ENCODE data around the gene STYXL1.
"Not testable (repeated sequence)": the region's sequence is repeated elsewhere in the genome, so short reads cannot be mapped to it uniquely, and the experiment has no call there.

STYXL1 gene

GRCh38 chr7:76009672-76010600 is 37.9 kb downstream of the STYXL1 start:
- Histone ChIP-seq H3K27ac (ENCODE audit: insufficient read depth, low read length, poor library complexity, severe bottlenecking) (no peak overlapping the region), H3K9me3 (ENCODE audit: control insufficient read depth, low read length) (no peaks in the 10 kb centered on the region), H3K4me3 (ENCODE audit: insufficient read depth, low read depth, low read length, poor library complexity, severe bottlenecking) (no peak overlapping the region), H3K27me3 (replicated peaks; ENCODE audit: control insufficient read depth, insufficient read depth, low read length, poor library complexity, severe bottlenecking) (no peaks in the 10 kb centered on the region), H3K36me3 (ENCODE audit: control insufficient read depth, insufficient read depth, low read length) (no peaks in the 10 kb centered on the region), H3K4me1 (ENCODE audit: control insufficient read depth, insufficient read depth, low read length, poor library complexity, severe bottlenecking) (peaks cover 11% of the 10 kb centered on the region)
- DNase-seq, result no peak

GRCh38 chr7:76008156-76008687 is 39.6 kb downstream of the STYXL1 start:
- DNase-seq, result no peak
- H3K27me3 ChIP-seq (replicated peaks; ENCODE audit: control insufficient read depth, insufficient read depth, low read length, poor library complexity, severe bottlenecking), result no peaks in the 10 kb centered on the region
- H3K27ac ChIP-seq (ENCODE audit: insufficient read depth, low read length, poor library complexity, severe bottlenecking), result no peak overlapping the region
- H3K4me1 ChIP-seq (ENCODE audit: control insufficient read depth, insufficient read depth, low read length, poor library complexity, severe bottlenecking), result peaks cover 11% of the 10 kb centered on the region
- H3K36me3 ChIP-seq (ENCODE audit: control insufficient read depth, insufficient read depth, low read length), result peaks cover 6% of the 10 kb centered on the region
- H3K4me3 ChIP-seq (ENCODE audit: insufficient read depth, low read depth, low read length, poor library complexity, severe bottlenecking), result no peak overlapping the region
- H3K9me3 ChIP-seq (ENCODE audit: control insufficient read depth, low read length), result no peaks in the 10 kb centered on the region

DNA sequence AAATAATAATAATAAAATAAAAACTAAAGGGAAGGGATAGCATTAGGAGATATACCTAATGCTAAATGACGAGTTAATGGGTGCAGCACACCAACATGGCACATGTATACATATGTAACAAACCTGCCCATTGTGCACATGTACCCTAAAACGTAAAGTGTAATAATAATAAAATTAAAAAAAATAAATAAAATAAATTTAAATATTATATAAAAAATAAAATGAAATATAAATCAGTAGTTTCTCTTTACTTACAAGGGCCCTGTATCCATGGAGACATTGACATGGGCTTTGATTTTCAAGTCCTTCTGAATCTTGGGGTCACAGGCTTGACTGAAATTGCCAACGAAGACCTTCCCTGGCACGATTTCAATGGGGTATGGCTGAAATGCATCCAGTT is 42.8 kb downstream of the STYXL1 start:
- not testable (repeated sequence) for H3K27ac ChIP-seq (ENCODE audit: insufficient read depth, low read length, poor library complexity, severe bottlenecking); H3K4me3 ChIP-seq (ENCODE audit: insufficient read depth, low read depth, low read length, poor library complexity, severe bottlenecking); H3K9me3 ChIP-seq (ENCODE audit: control insufficient read depth, low read length); H3K27me3 ChIP-seq (replicated peaks; ENCODE audit: control insufficient read depth, insufficient read depth, low read length, poor library complexity, severe bottlenecking); DNase-seq
- Histone ChIP-seq H3K36me3 (ENCODE audit: control insufficient read depth, insufficient read depth, low read length) (peaks cover 12% of the 10 kb centered on the region), H3K4me1 (ENCODE audit: control insufficient read depth, insufficient read depth, low read length, poor library complexity, severe bottlenecking) (peaks cover 11% of the 10 kb centered on the region)

DNA sequence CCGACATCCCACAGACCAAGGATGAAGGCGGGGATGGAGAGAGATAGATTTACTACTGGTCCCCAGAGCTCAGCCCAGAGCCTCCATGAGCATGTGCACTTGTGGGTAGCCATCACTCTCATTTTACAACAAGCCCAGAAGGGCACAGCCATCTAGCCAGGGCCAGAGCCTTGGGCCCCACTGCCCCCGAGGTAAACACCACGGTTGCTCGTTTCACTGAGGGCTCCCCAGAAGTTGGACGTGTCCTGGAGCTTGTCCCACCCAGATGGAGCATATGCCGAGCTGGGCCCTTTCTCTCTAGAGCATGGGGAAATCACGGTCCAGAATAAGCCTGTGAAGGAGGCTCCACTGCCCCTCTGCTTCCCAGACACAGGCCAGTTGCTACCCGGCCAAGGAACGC is 44.4 kb downstream of the STYXL1 start:
- Histone ChIP-seq H3K27me3 (replicated peaks; ENCODE audit: control insufficient read depth, insufficient read depth, low read length, poor library complexity, severe bottlenecking) (no peaks in the 10 kb centered on the region), H3K27ac (ENCODE audit: insufficient read depth, low read length, poor library complexity, severe bottlenecking) (no peak overlapping the region), H3K4me3 (ENCODE audit: insufficient read depth, low read depth, low read length, poor library complexity, severe bottlenecking) (no peak overlapping the region), H3K9me3 (ENCODE audit: control insufficient read depth, low read length) (no peaks in the 10 kb centered on the region), H3K4me1 (ENCODE audit: control insufficient read depth, insufficient read depth, low read length, poor library complexity, severe bottlenecking) (no peaks in the 10 kb centered on the region), H3K36me3 (ENCODE audit: control insufficient read depth, insufficient read depth, low read length) (peaks cover 12% of the 10 kb centered on the region)
- DNase-seq, result no peak

DNA sequence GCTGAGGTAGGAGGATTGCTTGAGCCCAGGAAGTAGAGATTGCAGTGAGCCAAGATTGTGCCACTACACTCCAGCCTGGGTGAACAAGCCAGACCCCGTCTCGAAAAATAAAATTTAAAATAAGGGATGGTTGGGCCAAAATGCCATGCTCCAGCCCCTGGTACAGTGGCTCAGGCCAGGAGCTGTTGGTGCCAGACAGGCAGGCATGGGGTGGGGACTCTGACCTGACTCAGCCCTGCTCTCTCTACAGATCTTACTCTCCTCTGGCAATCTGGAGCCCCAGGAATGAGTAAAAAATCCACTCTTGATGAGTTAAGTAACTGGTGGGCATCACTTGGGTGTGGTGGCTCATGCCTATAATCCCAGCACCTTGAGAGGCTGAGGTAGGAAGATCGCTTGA is 45.0 kb downstream of the STYXL1 start:
- Histone ChIP-seq H3K9me3 (ENCODE audit: control insufficient read depth, low read length) (no peaks in the 10 kb centered on the region), H3K27me3 (replicated peaks; ENCODE audit: control insufficient read depth, insufficient read depth, low read length, poor library complexity, severe bottlenecking) (no peaks in the 10 kb centered on the region), H3K36me3 (ENCODE audit: control insufficient read depth, insufficient read depth, low read length) (peaks cover 12% of the 10 kb centered on the region), H3K4me3 (ENCODE audit: insufficient read depth, low read depth, low read length, poor library complexity, severe bottlenecking) (no peak overlapping the region), H3K4me1 (ENCODE audit: control insufficient read depth, insufficient read depth, low read length, poor library complexity, severe bottlenecking) (no peaks in the 10 kb centered on the region), H3K27ac (ENCODE audit: insufficient read depth, low read length, poor library complexity, severe bottlenecking) (no peak overlapping the region)
- no peak for DNase-seq

DNA sequence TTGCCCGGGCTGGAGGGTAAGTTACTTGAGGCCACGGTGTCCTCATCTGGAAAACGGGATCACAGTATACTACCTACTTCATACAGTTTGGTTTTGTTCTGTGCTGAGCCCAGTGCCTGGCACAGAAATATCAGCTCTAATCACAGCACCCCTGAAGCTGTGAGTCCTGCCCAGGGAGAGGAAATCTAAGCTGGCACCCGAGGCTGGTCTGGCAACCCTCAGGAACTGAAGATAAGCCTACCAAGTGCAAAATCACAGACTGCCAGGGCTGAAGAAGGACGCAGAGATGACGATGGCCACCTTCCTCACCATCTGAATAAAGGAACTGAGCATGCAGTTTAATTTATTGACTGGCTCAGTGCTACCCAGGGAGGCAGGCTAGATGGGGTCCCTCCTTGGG is 45.7 kb downstream of the STYXL1 start:
- peaks cover 12% of the 10 kb centered on the region for H3K36me3 ChIP-seq (ENCODE audit: control insufficient read depth, insufficient read depth, low read length)
- no peak for DNase-seq
- H3K27me3 ChIP-seq (replicated peaks; ENCODE audit: control insufficient read depth, insufficient read depth, low read length, poor library complexity, severe bottlenecking), result no peaks in the 10 kb centered on the region
- no peaks in the 10 kb centered on the region for H3K9me3 ChIP-seq (ENCODE audit: control insufficient read depth, low read length)
- H3K27ac ChIP-seq (ENCODE audit: insufficient read depth, low read length, poor library complexity, severe bottlenecking), result no peak overlapping the region
- H3K4me1 ChIP-seq (ENCODE audit: control insufficient read depth, insufficient read depth, low read length, poor library complexity, severe bottlenecking), result no peaks in the 10 kb centered on the region
- H3K4me3 ChIP-seq (ENCODE audit: insufficient read depth, low read depth, low read length, poor library complexity, severe bottlenecking), result no peak overlapping the region

DNA sequence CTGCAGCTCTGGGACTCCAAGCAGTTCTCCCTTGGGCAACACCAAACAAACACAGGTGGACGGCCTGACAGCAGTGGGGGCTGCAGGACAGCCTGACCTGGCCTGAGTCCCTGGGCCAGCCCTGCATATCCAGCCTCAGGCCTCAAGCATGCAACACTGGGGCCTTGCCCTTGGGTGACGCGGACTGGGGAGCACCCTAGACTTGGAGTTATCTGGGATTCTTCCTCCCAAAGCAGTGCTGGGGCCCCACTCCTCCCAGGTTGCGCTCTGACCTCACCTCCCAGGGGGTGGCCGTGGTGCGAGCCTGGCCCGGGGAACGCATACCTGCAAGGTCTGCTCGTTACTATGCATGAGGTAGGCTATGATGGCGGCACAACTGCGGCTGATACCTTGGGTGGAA is 47.2 kb downstream of the STYXL1 start:
- Histone ChIP-seq H3K27me3 (replicated peaks; ENCODE audit: control insufficient read depth, insufficient read depth, low read length, poor library complexity, severe bottlenecking) (no peaks in the 10 kb centered on the region), H3K36me3 (ENCODE audit: control insufficient read depth, insufficient read depth, low read length) (peaks cover 15% of the 10 kb centered on the region), H3K4me1 (ENCODE audit: control insufficient read depth, insufficient read depth, low read length, poor library complexity, severe bottlenecking) (no peaks in the 10 kb centered on the region), H3K27ac (ENCODE audit: insufficient read depth, low read length, poor library complexity, severe bottlenecking) (no peak overlapping the region), H3K9me3 (ENCODE audit: control insufficient read depth, low read length) (no peaks in the 10 kb centered on the region), H3K4me3 (ENCODE audit: insufficient read depth, low read depth, low read length, poor library complexity, severe bottlenecking) (no peak overlapping the region)
- no peak for DNase-seq

- Histone ChIP-seq H3K4me1 (ENCODE audit: control insufficient read depth, insufficient read depth, low read length, poor library complexity, severe bottlenecking) (peaks cover 12% of the 10 kb centered on the region), H3K27me3 (replicated peaks; ENCODE audit: control insufficient read depth, insufficient read depth, low read length, poor library complexity, severe bottlenecking) (no peaks in the 10 kb centered on the region), H3K9me3 (ENCODE audit: control insufficient read depth, low read length) (no peaks in the 10 kb centered on the region), H3K4me3 (ENCODE audit: insufficient read depth, low read depth, low read length, poor library complexity, severe bottlenecking) (no peak overlapping the region), H3K27ac (ENCODE audit: insufficient read depth, low read length, poor library complexity, severe bottlenecking) (no peak overlapping the region), H3K36me3 (ENCODE audit: control insufficient read depth, insufficient read depth, low read length) (peaks cover 9% of the 10 kb centered on the region)
- no peak for DNase-seq
Observed at GRCh38 chr7:75998038-75998437, 49.8 kb downstream of the STYXL1 start.

DNA sequence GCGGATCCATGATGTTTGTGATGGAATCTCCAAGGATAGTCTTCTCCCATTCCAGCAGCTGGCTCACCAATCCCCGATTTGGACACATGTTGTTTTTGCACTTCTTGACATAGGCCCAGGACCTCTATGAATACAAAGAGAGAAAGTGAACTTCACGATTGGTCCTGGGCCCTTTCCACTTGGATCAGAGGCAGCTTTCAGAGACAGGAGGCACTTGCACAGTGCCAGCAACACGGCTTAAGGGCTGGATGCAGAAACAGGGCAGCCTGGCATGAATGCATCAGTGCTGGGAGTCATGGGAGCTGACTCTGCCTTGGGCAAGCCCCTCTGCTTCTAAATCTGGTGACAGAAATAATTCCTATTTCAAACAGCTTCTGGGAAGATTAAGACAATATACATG is 51.3 kb downstream of the STYXL1 start:
- no peaks in the 10 kb centered on the region for H3K9me3 ChIP-seq (ENCODE audit: control insufficient read depth, low read length)
- H3K36me3 ChIP-seq (ENCODE audit: control insufficient read depth, insufficient read depth, low read length), result peaks cover 4% of the 10 kb centered on the region
- H3K4me3 ChIP-seq (ENCODE audit: insufficient read depth, low read depth, low read length, poor library complexity, severe bottlenecking), result no peak overlapping the region
- no peak overlapping the region for H3K27ac ChIP-seq (ENCODE audit: insufficient read depth, low read length, poor library complexity, severe bottlenecking)
- no peaks in the 10 kb centered on the region for H3K27me3 ChIP-seq (replicated peaks; ENCODE audit: control insufficient read depth, insufficient read depth, low read length, poor library complexity, severe bottlenecking)
- DNase-seq, result no peak
- H3K4me1 ChIP-seq (ENCODE audit: control insufficient read depth, insufficient read depth, low read length, poor library complexity, severe bottlenecking), result peaks cover 12% of the 10 kb centered on the region

DNA sequence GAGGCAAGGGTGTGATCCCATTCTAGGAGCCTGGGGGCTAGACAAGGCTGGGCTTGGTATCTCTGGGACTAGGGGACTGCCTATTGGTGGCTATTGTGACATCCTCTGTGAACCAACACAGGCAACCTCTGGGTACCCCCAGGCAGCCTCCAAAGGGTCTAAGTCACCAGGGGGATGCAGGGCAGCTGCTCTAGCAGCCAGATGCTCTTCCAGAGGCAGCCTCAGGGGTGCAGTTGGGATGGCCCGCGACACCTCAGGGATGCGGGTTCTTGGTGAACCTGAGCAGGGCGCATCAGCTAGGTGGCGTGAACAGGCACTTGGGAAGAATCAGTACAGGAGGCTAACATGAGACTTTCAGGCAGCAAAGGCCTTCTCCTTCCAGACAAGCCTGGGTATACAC is 51.8 kb downstream of the STYXL1 start:
- Histone ChIP-seq H3K9me3 (ENCODE audit: control insufficient read depth, low read length) (no peaks in the 10 kb centered on the region), H3K36me3 (ENCODE audit: control insufficient read depth, insufficient read depth, low read length) (peaks cover 4% of the 10 kb centered on the region), H3K27me3 (replicated peaks; ENCODE audit: control insufficient read depth, insufficient read depth, low read length, poor library complexity, severe bottlenecking) (no peaks in the 10 kb centered on the region), H3K27ac (ENCODE audit: insufficient read depth, low read length, poor library complexity, severe bottlenecking) (no peak overlapping the region), H3K4me3 (ENCODE audit: insufficient read depth, low read depth, low read length, poor library complexity, severe bottlenecking) (no peak overlapping the region), H3K4me1 (ENCODE audit: control insufficient read depth, insufficient read depth, low read length, poor library complexity, severe bottlenecking) (peaks cover 12% of the 10 kb centered on the region)
- no peak for DNase-seq

Data from effector memory CD4-positive, alpha-beta T cell (primary cell).